Measurements from ENCODE around the gene ZNF669. TPM values are rescaled to one million over a fixed set of nuclear protein-coding genes. Genes with fewer than 3 reads are reported as not detected.

Gene ZNF669
- polyA plus RNA-seq, 1 of the 3 experiments (the other 2 are of a cell fraction) = 3.3 TPM

DNA sequence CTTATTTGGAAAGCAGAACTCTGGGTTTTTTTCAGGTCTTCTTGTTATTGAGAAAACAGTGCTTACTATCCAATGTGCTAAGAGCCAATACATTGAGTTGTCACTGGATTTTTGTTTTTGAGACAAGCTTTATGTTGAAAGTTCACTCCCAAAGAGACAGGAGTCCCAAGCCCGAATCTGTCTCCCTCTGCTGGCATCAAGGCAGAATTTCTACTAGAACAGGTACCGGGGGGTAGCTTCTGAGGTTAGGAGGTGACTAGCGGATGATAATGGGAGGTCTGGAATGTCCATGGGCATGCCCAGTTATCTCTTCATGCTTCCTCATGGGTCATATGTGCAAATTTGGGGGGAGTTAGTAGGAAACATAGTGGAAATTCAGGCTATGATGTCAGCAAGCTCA is 42.5 kb upstream of the ZNF669 start:
- WGBS (ENCODE audit: low lambda C conversion rate) = 97% methylated on average over 3 of the region's 3 CpGs
- POLR2A ChIA-PET = no interaction called here
- Histone ChIP-seq H2AFZ (ENCODE audit: low read depth) (no peak overlapping the region), H3K9ac (no peak overlapping the region), H3K4me3 (ENCODE audit: low read depth in 2 of 2, low read length in 1 of 2) (no peak overlapping the region), H3K4me1 (ENCODE audit: control insufficient read depth in 1 of 2, insufficient read depth in 2 of 2, low read depth in 1 of 2, low read length in 1 of 2) (no peaks in the 10 kb centered on the region), H4K20me1 (ENCODE audit: insufficient read depth) (no peaks in the 10 kb centered on the region), H3K9me3 (no peaks in the 10 kb centered on the region), H3K79me2 (ENCODE audit: insufficient read depth) (peaks cover 3% of the 10 kb centered on the region; the same call in 1 of the 2 replicates), H3K9me2 (no peaks in the 10 kb centered on the region), H3K4me2 (no peak overlapping the region), H3K27ac (ENCODE audit: low read depth in 2 of 2, low read length in 1 of 2) (no peak overlapping the region), H3K36me3 (replicated peaks in 1 of 2; ENCODE audit: control insufficient read depth in 1 of 2, insufficient read depth in 2 of 2, low read length in 1 of 2) (peaks cover 13 to 42% of the 10 kb centered on the region in 2 experiments), H3K27me3 (ENCODE audit: insufficient read depth) (no peaks in the 10 kb centered on the region), H3F3A (replicated peaks; ENCODE audit: insufficient read depth) (no peaks in the 10 kb centered on the region)
- DNase-seq = peak; percentile 20
- CTCF ChIA-PET = interaction anchor here (0.6 to 0.9 kb wide), 4 partner anchors 14 to 284 kb away, joined by 3 read pairs; no protein-coding TSS in a partner anchor
- TF ChIP-seq, protein P1, sequence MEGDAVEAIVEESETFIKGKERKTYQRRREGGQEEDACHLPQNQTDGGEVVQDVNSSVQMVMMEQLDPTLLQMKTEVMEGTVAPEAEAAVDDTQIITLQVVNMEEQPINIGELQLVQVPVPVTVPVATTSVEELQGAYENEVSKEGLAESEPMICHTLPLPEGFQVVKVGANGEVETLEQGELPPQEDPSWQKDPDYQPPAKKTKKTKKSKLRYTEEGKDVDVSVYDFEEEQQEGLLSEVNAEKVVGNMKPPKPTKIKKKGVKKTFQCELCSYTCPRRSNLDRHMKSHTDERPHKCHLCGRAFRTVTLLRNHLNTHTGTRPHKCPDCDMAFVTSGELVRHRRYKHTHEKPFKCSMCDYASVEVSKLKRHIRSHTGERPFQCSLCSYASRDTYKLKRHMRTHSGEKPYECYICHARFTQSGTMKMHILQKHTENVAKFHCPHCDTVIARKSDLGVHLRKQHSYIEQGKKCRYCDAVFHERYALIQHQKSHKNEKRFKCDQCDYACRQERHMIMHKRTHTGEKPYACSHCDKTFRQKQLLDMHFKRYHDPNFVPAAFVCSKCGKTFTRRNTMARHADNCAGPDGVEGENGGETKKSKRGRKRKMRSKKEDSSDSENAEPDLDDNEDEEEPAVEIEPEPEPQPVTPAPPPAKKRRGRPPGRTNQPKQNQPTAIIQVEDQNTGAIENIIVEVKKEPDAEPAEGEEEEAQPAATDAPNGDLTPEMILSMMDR (IDR thresholded peaks at IDR 0.05) = peak; percentile 29; the same call in 1 of the 2 replicates
- TF ChIP-seq RXRA (IDR thresholded peaks at IDR 0.05; ENCODE audit: borderline replicate concordance, low read depth) = no peak

DNA sequence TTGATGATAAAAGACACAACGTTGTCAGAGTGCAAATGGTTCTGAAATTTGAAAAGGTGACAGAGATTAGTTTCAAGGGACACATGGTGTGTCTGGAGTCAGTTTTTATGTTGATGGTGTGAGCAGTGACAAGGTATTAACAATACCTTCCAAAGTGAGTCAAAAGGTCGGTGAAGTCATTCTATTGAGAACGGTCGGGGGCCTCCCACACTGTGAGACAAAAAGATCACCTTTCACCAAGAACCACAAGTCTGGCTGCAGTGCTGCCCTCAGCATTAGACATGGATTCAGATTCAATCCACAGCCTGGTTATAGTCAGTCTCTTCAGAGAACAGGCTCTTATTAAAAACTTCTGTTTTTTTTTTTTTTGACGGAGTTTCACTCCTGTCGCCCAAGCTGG is 41.1 kb upstream of the ZNF669 start:
- TF ChIP-seq EP300 (IDR thresholded peaks at IDR 0.05; ENCODE audit: borderline replicate concordance in 1 of 2, low read depth in 1 of 2, low read length in 1 of 2) (no peak), TEAD4 (IDR thresholded peaks at IDR 0.05; ENCODE audit: borderline replicate concordance, insufficient read depth) (no peak), SIN3A (IDR thresholded peaks at IDR 0.05; ENCODE audit: borderline replicate concordance, low read depth, low read length) (no peak), JUND (IDR thresholded peaks at IDR 0.05) (no peak), FOXJ3 (CRISPR knock-in tag; IDR thresholded peaks at IDR 0.05) (no peak), ELF1 (IDR thresholded peaks at IDR 0.05) (no peak), GABPA (IDR thresholded peaks at IDR 0.05; ENCODE audit: low read depth) (no peak), TCF12 (IDR thresholded peaks at IDR 0.05) (no peak), SMC3 (IDR thresholded peaks at IDR 0.05; ENCODE audit: low read depth, low read length) (no peak), MEF2A (IDR thresholded peaks at IDR 0.05; ENCODE audit: borderline replicate concordance, low read depth) (no peak), RFX5 (IDR thresholded peaks at IDR 0.05; ENCODE audit: low read length) (no peak), EZH2phosphoT487 (IDR thresholded peaks at IDR 0.05; ENCODE audit: borderline replicate concordance, low read depth) (no peak), FOXM1 (IDR thresholded peaks at IDR 0.05; ENCODE audit: low read depth) (no peak)
- TF ChIP-seq, protein P2, sequence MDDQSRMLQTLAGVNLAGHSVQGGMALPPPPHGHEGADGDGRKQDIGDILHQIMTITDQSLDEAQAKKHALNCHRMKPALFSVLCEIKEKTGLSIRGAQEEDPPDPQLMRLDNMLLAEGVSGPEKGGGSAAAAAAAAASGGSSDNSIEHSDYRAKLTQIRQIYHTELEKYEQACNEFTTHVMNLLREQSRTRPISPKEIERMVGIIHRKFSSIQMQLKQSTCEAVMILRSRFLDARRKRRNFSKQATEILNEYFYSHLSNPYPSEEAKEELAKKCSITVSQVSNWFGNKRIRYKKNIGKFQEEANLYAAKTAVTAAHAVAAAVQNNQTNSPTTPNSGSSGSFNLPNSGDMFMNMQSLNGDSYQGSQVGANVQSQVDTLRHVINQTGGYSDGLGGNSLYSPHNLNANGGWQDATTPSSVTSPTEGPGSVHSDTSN (IDR thresholded peaks at IDR 0.05) = no peak
- TF ChIP-seq, protein P3, sequence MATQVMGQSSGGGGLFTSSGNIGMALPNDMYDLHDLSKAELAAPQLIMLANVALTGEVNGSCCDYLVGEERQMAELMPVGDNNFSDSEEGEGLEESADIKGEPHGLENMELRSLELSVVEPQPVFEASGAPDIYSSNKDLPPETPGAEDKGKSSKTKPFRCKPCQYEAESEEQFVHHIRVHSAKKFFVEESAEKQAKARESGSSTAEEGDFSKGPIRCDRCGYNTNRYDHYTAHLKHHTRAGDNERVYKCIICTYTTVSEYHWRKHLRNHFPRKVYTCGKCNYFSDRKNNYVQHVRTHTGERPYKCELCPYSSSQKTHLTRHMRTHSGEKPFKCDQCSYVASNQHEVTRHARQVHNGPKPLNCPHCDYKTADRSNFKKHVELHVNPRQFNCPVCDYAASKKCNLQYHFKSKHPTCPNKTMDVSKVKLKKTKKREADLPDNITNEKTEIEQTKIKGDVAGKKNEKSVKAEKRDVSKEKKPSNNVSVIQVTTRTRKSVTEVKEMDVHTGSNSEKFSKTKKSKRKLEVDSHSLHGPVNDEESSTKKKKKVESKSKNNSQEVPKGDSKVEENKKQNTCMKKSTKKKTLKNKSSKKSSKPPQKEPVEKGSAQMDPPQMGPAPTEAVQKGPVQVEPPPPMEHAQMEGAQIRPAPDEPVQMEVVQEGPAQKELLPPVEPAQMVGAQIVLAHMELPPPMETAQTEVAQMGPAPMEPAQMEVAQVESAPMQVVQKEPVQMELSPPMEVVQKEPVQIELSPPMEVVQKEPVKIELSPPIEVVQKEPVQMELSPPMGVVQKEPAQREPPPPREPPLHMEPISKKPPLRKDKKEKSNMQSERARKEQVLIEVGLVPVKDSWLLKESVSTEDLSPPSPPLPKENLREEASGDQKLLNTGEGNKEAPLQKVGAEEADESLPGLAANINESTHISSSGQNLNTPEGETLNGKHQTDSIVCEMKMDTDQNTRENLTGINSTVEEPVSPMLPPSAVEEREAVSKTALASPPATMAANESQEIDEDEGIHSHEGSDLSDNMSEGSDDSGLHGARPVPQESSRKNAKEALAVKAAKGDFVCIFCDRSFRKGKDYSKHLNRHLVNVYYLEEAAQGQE (IDR thresholded peaks at IDR 0.05; ENCODE audit: low read depth, low read length) = no peak
- TF ChIP-seq, protein P4, sequence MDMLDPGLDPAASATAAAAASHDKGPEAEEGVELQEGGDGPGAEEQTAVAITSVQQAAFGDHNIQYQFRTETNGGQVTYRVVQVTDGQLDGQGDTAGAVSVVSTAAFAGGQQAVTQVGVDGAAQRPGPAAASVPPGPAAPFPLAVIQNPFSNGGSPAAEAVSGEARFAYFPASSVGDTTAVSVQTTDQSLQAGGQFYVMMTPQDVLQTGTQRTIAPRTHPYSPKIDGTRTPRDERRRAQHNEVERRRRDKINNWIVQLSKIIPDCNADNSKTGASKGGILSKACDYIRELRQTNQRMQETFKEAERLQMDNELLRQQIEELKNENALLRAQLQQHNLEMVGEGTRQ (IDR thresholded peaks at IDR 0.05; ENCODE audit: borderline replicate concordance, low read depth, low read length) = no peak
- POLR2A ChIA-PET = no interaction called here
- Histone ChIP-seq H3K27ac (ENCODE audit: low read depth in 2 of 2, low read length in 1 of 2) (no peak overlapping the region), H3K4me2 (no peak overlapping the region), H3K4me1 (ENCODE audit: control insufficient read depth in 1 of 2, insufficient read depth in 2 of 2, low read depth in 1 of 2, low read length in 1 of 2) (no peaks in the 10 kb centered on the region), H3K9me2 (no peaks in the 10 kb centered on the region), H3K36me3 (replicated peaks in 1 of 2; ENCODE audit: control insufficient read depth in 1 of 2, insufficient read depth in 2 of 2, low read length in 1 of 2) (peaks cover 13 to 35% of the 10 kb centered on the region in 2 experiments), H3K9me3 (no peaks in the 10 kb centered on the region), H4K20me1 (ENCODE audit: insufficient read depth) (no peaks in the 10 kb centered on the region), H3K79me2 (ENCODE audit: insufficient read depth) (peaks cover 3% of the 10 kb centered on the region; the same call in 1 of the 2 replicates), H3K9ac (no peak overlapping the region), H3K4me3 (ENCODE audit: low read depth in 2 of 2, low read length in 1 of 2) (no peak overlapping the region), H3K27me3 (ENCODE audit: insufficient read depth) (no peaks in the 10 kb centered on the region), H3F3A (replicated peaks; ENCODE audit: insufficient read depth) (no peaks in the 10 kb centered on the region), H2AFZ (ENCODE audit: low read depth) (no peak overlapping the region)
- CTCF ChIA-PET = no interaction called here
- no peak for DNase-seq
- WGBS (ENCODE audit: low lambda C conversion rate) = 79% methylated on average over 6 of the region's 6 CpGs

Measured in SK-N-SH (cell line).